Measurements from ENCODE around the gene FBXW7.
A peak's percentile ranks its signal among the peaks of the same experiment; 100 is the strongest.

Gene FBXW7

GRCh38 chr4:152454398-152455011 is 81.4 kb downstream of the FBXW7 start:
- Histone ChIP-seq H3K27me3 (no peaks in the 10 kb centered on the region), H3K27ac (no peak overlapping the region), H3K36me3 (no peaks in the 10 kb centered on the region), H3K9me3 (no peaks in the 10 kb centered on the region), H3K4me1 (peaks cover 0 to 4% (median 0%) of the 10 kb centered on the region in 4 donors), H3K4me3 (no peak overlapping the region)
- peak; percentile 31 to 45 for TF ChIP-seq CTCF (IDR thresholded peaks at IDR 0.05)
- intact Hi-C loops (cut with DNase I; ENCODE audit: low total_unique reads), result no loop called here
- DNase-seq, result no peak

GRCh38 chr4:152451496-152451895 is 84.4 kb downstream of the FBXW7 start:
- intact Hi-C loops (cut with DNase I; ENCODE audit: low total_unique reads), result no loop called here
- Histone ChIP-seq H3K36me3 (no peaks in the 10 kb centered on the region), H3K9me3 (no peaks in the 10 kb centered on the region), H3K4me3 (no peak overlapping the region), H3K4me1 (peaks cover 0 to 10% (median 0%) of the 10 kb centered on the region in 4 donors), H3K27ac (no peak overlapping the region), H3K27me3 (no peaks in the 10 kb centered on the region)
- no peak for TF ChIP-seq CTCF (IDR thresholded peaks at IDR 0.05)
- DNase-seq, result no peak

- intact Hi-C loops (cut with DNase I; ENCODE audit: low total_unique reads), result no loop called here
- H3K36me3 ChIP-seq, result no peaks in the 10 kb centered on the region
- H3K4me3 ChIP-seq, result no peak overlapping the region
- peaks cover 0 to 5% (median 0%) of the 10 kb centered on the region in 4 donors for H3K4me1 ChIP-seq
- H3K27me3 ChIP-seq, result no peaks in the 10 kb centered on the region
- no peak for DNase-seq
- H3K9me3 ChIP-seq, result no peaks in the 10 kb centered on the region
- no peak for TF ChIP-seq CTCF (IDR thresholded peaks at IDR 0.05)
- H3K27ac ChIP-seq, result no peak overlapping the region
Measured at GRCh38 chr4:152448854-152449253, 87.0 kb downstream of the FBXW7 start.

DNA sequence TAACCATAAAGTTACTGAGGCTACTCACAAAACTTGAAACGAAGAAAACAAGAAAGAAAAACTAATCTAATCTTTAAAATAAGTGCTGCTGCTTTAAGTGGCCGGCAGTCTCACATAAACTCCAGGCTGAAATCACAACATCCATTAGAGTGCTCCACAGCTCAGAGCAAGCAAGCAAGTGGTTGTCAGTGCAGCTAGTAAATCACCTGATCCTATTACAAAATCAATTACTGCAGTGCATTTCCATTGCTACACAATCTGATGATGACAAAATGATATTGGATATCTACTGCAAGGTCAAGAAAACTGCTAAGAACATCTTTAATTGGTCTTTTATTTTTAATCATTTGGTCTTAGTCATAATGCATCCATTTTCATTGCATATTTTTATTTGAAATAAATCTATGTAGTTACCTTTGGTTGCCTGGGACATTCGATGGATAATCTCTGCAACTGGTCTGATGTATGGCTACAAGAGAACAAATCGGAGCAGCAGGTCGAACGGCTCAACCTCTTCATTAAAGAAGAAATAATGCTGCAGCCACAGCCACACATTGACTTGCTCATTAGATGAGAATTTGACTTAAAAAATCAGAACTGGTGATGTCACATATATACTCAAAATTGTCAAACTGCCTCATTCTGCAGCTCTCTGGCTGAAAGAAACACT is 87.7 kb downstream of the FBXW7 start:
- DNase-seq, result no peak
- Histone ChIP-seq H3K27me3 (no peaks in the 10 kb centered on the region), H3K4me1 (peaks cover 0 to 5% (median 0%) of the 10 kb centered on the region in 4 donors), H3K36me3 (no peaks in the 10 kb centered on the region), H3K27ac (no peak overlapping the region), H3K9me3 (no peaks in the 10 kb centered on the region), H3K4me3 (no peak overlapping the region)
- intact Hi-C loops (cut with DNase I; ENCODE audit: low total_unique reads), result no loop called here
- no peak for TF ChIP-seq CTCF (IDR thresholded peaks at IDR 0.05)

- peaks cover 0 to 5% (median 0%) of the 10 kb centered on the region in 4 donors for H3K4me1 ChIP-seq
- no peaks in the 10 kb centered on the region for H3K36me3 ChIP-seq
- DNase-seq, result no peak
- no peak for TF ChIP-seq CTCF (IDR thresholded peaks at IDR 0.05)
- no peaks in the 10 kb centered on the region for H3K9me3 ChIP-seq
- H3K4me3 ChIP-seq, result no peak overlapping the region
- intact Hi-C loops (cut with DNase I; ENCODE audit: low total_unique reads), result loop anchor here (2.0 kb wide), 1 partner anchor 35 kb away; no protein-coding TSS in a partner anchor
- no peak overlapping the region for H3K27ac ChIP-seq
- H3K27me3 ChIP-seq, result no peaks in the 10 kb centered on the region
Measured at GRCh38 chr4:152443859-152444258, 92.0 kb downstream of the FBXW7 start.
